SK-N-MC (cell line): ENCODE data around the gene CTDSP2.

Source experiments
- EZH2 ChIP-seq: fragments of 200-600 bp; sonication (generic); IDR thresholded peaks from one replicate; pipeline ENCODE4 v1.6.1; 2017; ENCODE audit warnings: antibody characterized with exemption
- FOXP2 ChIP-seq: optimal IDR thresholded peaks from 2 replicates; pipeline ENCODE3; 2011; ENCODE audit warnings: mild to moderate bottlenecking, moderate library complexity; ENCODE audit not compliant: insufficient read depth; ENCODE audit errors: extremely low read length, control extremely low read depth
- POLR2AphosphoS5 ChIP-seq: IDR thresholded peaks from 2 replicates; pipeline ENCODE4 v1.6.1; 2012; ENCODE audit warnings: mild to moderate bottlenecking, low read depth, low read length, borderline replicate concordance

GRCh38 chr12:57841445-57841844 lies 5.1 kb downstream of the CTDSP2 start:
- TF ChIP-seq FOXP2 (no peak), EZH2 (no peak), POLR2AphosphoS5 (no peak)
